Measurements from ENCODE around the gene PCSK4.

GRCh38 chr19:1521636-1522035 lies 31.5 kb upstream of the PCSK4 start:
- TF ChIP-seq, protein P1, sequence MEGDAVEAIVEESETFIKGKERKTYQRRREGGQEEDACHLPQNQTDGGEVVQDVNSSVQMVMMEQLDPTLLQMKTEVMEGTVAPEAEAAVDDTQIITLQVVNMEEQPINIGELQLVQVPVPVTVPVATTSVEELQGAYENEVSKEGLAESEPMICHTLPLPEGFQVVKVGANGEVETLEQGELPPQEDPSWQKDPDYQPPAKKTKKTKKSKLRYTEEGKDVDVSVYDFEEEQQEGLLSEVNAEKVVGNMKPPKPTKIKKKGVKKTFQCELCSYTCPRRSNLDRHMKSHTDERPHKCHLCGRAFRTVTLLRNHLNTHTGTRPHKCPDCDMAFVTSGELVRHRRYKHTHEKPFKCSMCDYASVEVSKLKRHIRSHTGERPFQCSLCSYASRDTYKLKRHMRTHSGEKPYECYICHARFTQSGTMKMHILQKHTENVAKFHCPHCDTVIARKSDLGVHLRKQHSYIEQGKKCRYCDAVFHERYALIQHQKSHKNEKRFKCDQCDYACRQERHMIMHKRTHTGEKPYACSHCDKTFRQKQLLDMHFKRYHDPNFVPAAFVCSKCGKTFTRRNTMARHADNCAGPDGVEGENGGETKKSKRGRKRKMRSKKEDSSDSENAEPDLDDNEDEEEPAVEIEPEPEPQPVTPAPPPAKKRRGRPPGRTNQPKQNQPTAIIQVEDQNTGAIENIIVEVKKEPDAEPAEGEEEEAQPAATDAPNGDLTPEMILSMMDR (conservative IDR thresholded peaks at IDR 0.05): no peak
- no peak for TF ChIP-seq ZFX (IDR thresholded peaks at IDR 0.05)

Measured in C4-2B (cell line).